Measurements from ENCODE around the gene PWWP2B.
"Not testable (repeated sequence)": the region's sequence is repeated elsewhere in the genome, so short reads cannot be mapped to it uniquely, and the experiment has no call there.

PWWP2B gene

GRCh38 chr10:132351611-132352010 lies 45.4 kb upstream of the PWWP2B start:
- in situ Hi-C loops (cut with MboI; ENCODE audit: low pct_unique_long_range_greater_than_20kb, low sequenced_read_pairs, unreplicated experiment): no loop called here
- DNase-seq (ENCODE audit: low spot score): no peak
- no peak for TF ChIP-seq CTCF (IDR thresholded peaks at IDR 0.05; ENCODE audit: extremely low read depth, insufficient read depth, missing control alignments)

GRCh38 chr10:132352462-132353308 lies 44.3 kb upstream of the PWWP2B start:
- peak; percentile 92 for TF ChIP-seq CTCF (IDR thresholded peaks at IDR 0.05; ENCODE audit: extremely low read depth, insufficient read depth, missing control alignments)
- peak; percentile 92 for DNase-seq (ENCODE audit: low spot score)
- in situ Hi-C loops (cut with MboI; ENCODE audit: low pct_unique_long_range_greater_than_20kb, low sequenced_read_pairs, unreplicated experiment): not testable (repeated sequence)

- in situ Hi-C loops (cut with MboI; ENCODE audit: low pct_unique_long_range_greater_than_20kb, low sequenced_read_pairs, unreplicated experiment): no loop called here
- no peak for TF ChIP-seq CTCF (IDR thresholded peaks at IDR 0.05; ENCODE audit: extremely low read depth, insufficient read depth, missing control alignments)
- DNase-seq (ENCODE audit: low spot score): no peak
Observed at GRCh38 chr10:132353456-132354355, 43.3 kb upstream of the PWWP2B start.

GRCh38 chr10:132354356-132355094 lies 42.5 kb upstream of the PWWP2B start:
- in situ Hi-C loops (cut with MboI; ENCODE audit: low pct_unique_long_range_greater_than_20kb, low sequenced_read_pairs, unreplicated experiment): no loop called here
- TF ChIP-seq CTCF (IDR thresholded peaks at IDR 0.05; ENCODE audit: extremely low read depth, insufficient read depth, missing control alignments): no peak
- no peak for DNase-seq (ENCODE audit: low spot score)

GRCh38 chr10:132355297-132355696 lies 41.7 kb upstream of the PWWP2B start:
- in situ Hi-C loops (cut with MboI; ENCODE audit: low pct_unique_long_range_greater_than_20kb, low sequenced_read_pairs, unreplicated experiment): no loop called here
- no peak for DNase-seq (ENCODE audit: low spot score)
- no peak for TF ChIP-seq CTCF (IDR thresholded peaks at IDR 0.05; ENCODE audit: extremely low read depth, insufficient read depth, missing control alignments)

- DNase-seq (ENCODE audit: low spot score): no peak
- in situ Hi-C loops (cut with MboI; ENCODE audit: low pct_unique_long_range_greater_than_20kb, low sequenced_read_pairs, unreplicated experiment): no loop called here
- TF ChIP-seq CTCF (IDR thresholded peaks at IDR 0.05; ENCODE audit: extremely low read depth, insufficient read depth, missing control alignments): no peak
Observed at GRCh38 chr10:132355754-132356153, 41.2 kb upstream of the PWWP2B start.

Data from GM13977 (cell line).